ENCODE measurements around the gene FNBP1L.

The FNBP1L gene

DNA sequence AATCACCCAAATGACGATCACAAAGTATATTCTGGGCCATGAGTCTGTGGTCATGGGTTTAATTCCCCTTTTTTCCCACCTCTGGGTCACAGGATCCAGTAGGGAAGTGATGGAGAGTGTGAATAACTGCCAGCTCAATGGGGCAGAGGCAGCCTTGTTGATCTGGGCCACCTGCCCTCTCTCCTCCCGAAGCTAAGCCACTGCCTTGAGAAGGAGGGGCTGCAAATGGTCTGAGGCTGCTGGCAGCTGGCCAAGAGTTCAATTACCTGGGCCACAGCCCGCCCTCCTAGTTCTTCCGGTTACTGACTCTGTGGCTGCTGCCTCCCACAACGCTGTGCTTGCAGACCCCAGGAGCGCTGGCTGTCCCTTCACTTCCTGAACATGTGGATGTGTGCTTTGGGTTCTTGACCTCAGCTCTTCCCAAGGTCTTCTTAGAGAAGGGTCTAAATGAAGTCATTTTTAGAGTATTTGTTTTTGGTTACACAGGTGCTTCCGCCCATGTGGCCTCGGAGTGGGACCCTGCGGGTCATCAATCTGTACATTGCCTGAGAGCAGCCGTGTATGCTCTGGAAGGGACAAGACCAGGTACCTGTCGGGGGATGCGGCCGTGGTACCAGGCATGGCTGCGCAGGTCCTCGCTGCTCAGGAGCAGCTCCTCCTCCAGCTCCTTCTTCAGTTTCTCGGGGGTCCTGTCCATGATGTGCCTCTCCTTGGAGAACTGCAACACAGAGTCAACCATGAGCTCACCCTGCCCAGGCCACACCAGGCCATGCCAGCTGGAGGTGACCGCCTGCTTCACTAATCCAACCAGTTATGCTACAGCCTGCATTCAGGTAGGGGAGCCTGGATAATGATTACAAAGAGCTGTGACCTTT lies 144.0 kb downstream of the FNBP1L start:
- Histone ChIP-seq H3K9me3 (ENCODE audit: low read depth, low read length) (no peaks in the 10 kb centered on the region), H3K9ac (ENCODE audit: insufficient read length) (no peak overlapping the region), H3K36me3 (ENCODE audit: insufficient read depth, low read length) (no peaks in the 10 kb centered on the region), H3K27ac (no peak overlapping the region), H3K4me3 (no peak overlapping the region)
- TF ChIP-seq EZH2 (IDR thresholded peaks at IDR 0.05): no peak
- TF ChIP-seq FOXP2 (optimal IDR thresholded peaks at IDR 0.05; ENCODE audit: control extremely low read depth, extremely low read length, insufficient read depth): no peak
- no peak for TF ChIP-seq POLR2AphosphoS5 (IDR thresholded peaks at IDR 0.05; ENCODE audit: borderline replicate concordance, low read depth, low read length)
- no peak for DNase-seq (ENCODE audit: low read depth, low spot score)

DNA sequence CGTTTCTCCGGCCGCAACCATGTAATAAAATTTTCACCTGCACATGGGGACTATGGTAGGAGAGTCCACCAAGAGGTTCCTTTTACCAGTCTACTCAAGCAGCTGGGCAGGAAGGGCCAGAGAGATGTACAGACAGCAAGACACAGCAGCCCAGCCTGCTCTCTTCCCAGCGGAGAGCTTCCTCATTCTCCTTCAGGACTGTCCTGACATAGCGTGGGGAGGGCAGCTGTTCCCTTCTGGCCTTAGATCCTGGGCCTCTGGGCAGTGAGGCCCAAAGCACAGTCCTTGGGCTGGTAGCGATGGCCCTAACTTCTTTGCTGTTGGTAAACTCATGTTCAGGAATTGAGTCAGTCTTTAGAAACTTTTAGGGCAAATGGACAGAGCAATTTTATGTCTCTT lies 144.6 kb downstream of the FNBP1L start:
- no peak for TF ChIP-seq POLR2AphosphoS5 (IDR thresholded peaks at IDR 0.05; ENCODE audit: borderline replicate concordance, low read depth, low read length)
- TF ChIP-seq FOXP2 (optimal IDR thresholded peaks at IDR 0.05; ENCODE audit: control extremely low read depth, extremely low read length, insufficient read depth): no peak
- no peak for TF ChIP-seq EZH2 (IDR thresholded peaks at IDR 0.05)
- no peak overlapping the region for H3K27ac ChIP-seq
- no peaks in the 10 kb centered on the region for H3K9me3 ChIP-seq (ENCODE audit: low read depth, low read length)
- H3K36me3 ChIP-seq (ENCODE audit: insufficient read depth, low read length): no peaks in the 10 kb centered on the region
- no peak for DNase-seq (ENCODE audit: low read depth, low spot score)
- no peak overlapping the region for H3K9ac ChIP-seq (ENCODE audit: insufficient read length)
- H3K4me3 ChIP-seq: no peak overlapping the region

DNA sequence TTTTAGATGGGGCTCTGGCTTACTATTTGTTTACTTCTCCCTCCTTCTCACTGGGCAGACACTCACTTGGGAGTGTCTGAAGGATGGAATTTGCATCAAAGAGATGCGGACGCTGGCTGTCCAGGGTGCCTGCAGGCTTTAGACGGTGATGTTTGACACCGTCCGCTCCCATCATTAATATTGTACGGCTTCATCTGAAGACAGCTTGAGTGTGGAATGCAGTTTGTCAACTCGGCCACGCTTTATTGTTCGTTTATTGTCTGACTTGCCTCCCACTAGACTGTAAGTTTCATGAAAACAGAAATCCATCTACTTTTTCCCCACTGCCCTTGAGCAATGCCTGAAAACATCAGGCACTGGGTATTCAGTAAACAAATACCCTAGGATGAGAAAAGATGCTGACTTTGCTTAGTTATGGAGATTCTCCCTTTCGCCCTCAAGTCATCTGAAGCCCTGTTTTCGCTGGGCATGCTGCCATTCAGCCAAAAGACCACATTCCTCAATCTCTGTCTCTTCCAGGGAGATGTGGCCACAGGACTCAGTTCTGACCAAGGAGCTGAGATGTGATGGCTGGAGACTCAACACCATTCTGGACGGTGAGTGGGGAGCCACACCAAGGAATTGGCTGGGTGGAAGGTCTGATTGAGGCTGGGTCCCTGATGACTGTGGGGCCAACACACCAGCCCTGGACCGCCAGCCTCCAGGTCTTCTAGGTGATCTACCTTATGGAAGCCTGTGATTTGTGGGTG lies 146.1 kb downstream of the FNBP1L start:
- Histone ChIP-seq H3K9ac (ENCODE audit: insufficient read length) (no peak overlapping the region), H3K4me3 (no peak overlapping the region), H3K9me3 (ENCODE audit: low read depth, low read length) (no peaks in the 10 kb centered on the region), H3K36me3 (ENCODE audit: insufficient read depth, low read length) (no peaks in the 10 kb centered on the region), H3K27ac (no peak overlapping the region)
- TF ChIP-seq FOXP2 (optimal IDR thresholded peaks at IDR 0.05; ENCODE audit: control extremely low read depth, extremely low read length, insufficient read depth): no peak
- no peak for TF ChIP-seq EZH2 (IDR thresholded peaks at IDR 0.05)
- no peak for TF ChIP-seq POLR2AphosphoS5 (IDR thresholded peaks at IDR 0.05; ENCODE audit: borderline replicate concordance, low read depth, low read length)
- DNase-seq (ENCODE audit: low read depth, low spot score): no peak

DNA sequence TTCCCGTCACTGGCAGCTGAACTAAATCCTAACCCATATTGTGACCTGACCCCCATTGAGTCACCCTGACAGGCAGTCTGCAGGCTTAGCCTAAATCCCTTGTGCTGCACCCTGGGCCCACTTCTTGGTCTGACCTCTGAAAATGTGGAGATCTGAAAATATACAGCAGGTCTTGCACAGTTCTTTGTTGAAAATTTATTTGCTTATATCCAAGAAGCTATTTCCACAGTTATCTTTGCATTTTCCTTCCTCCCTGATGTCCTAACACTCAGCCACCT lies 146.6 kb downstream of the FNBP1L start:
- TF ChIP-seq FOXP2 (optimal IDR thresholded peaks at IDR 0.05; ENCODE audit: control extremely low read depth, extremely low read length, insufficient read depth) (no peak), EZH2 (IDR thresholded peaks at IDR 0.05) (no peak), POLR2AphosphoS5 (IDR thresholded peaks at IDR 0.05; ENCODE audit: borderline replicate concordance, low read depth, low read length) (no peak)
- no peak overlapping the region for H3K27ac ChIP-seq
- no peak for DNase-seq (ENCODE audit: low read depth, low spot score)
- no peaks in the 10 kb centered on the region for H3K36me3 ChIP-seq (ENCODE audit: insufficient read depth, low read length)
- no peak overlapping the region for H3K4me3 ChIP-seq
- H3K9me3 ChIP-seq (ENCODE audit: low read depth, low read length): no peaks in the 10 kb centered on the region
- no peak overlapping the region for H3K9ac ChIP-seq (ENCODE audit: insufficient read length)

DNA sequence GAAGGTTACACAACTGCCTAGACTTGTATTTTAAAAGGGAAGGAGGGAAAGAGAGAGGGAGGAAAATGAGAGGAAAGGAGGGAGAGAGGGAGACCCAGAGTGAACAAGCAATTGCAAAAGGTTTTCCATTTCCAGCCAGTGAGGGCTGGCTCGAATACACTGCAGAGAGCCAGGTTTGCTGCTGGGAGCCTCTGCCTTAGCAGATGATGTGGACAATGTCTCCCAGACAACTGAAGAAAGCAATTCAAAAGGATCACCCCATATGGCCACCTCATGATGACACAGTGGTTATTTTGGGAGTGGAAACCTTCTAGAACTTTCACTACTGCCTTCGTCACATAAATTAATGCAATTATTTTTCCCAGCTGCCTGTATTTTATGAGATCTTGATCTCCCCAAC lies 147.3 kb downstream of the FNBP1L start:
- Histone ChIP-seq H3K36me3 (ENCODE audit: insufficient read depth, low read length) (no peaks in the 10 kb centered on the region), H3K27ac (no peak overlapping the region), H3K4me3 (no peak overlapping the region), H3K9me3 (ENCODE audit: low read depth, low read length) (no peaks in the 10 kb centered on the region), H3K9ac (ENCODE audit: insufficient read length) (no peak overlapping the region)
- TF ChIP-seq EZH2 (IDR thresholded peaks at IDR 0.05): no peak
- no peak for TF ChIP-seq FOXP2 (optimal IDR thresholded peaks at IDR 0.05; ENCODE audit: control extremely low read depth, extremely low read length, insufficient read depth)
- DNase-seq (ENCODE audit: low read depth, low spot score): no peak

DNA sequence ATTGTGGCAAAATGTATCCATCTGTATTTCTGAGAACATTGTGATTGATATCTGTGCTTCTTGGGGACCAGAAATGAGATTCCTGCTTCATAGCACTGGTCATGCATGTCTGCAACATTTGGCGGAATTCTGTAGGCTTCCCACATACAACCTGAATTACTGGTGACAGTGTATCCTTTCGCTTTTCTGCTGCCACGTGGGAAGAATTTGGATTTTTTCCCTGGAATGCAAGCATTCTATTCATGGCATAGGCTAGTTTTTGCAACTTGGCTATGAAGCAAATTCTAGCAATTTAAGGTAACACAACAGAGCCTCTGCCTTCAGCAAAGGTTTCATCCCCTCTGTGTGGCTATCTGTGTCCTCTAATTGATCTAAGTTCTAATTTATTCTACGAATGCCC lies 147.8 kb downstream of the FNBP1L start:
- DNase-seq (ENCODE audit: low read depth, low spot score): no peak
- no peaks in the 10 kb centered on the region for H3K36me3 ChIP-seq (ENCODE audit: insufficient read depth, low read length)
- no peak overlapping the region for H3K4me3 ChIP-seq
- TF ChIP-seq FOXP2 (optimal IDR thresholded peaks at IDR 0.05; ENCODE audit: control extremely low read depth, extremely low read length, insufficient read depth) (no peak), EZH2 (IDR thresholded peaks at IDR 0.05) (no peak), POLR2AphosphoS5 (IDR thresholded peaks at IDR 0.05; ENCODE audit: borderline replicate concordance, low read depth, low read length) (no peak)
- H3K9ac ChIP-seq (ENCODE audit: insufficient read length): no peak overlapping the region
- no peaks in the 10 kb centered on the region for H3K9me3 ChIP-seq (ENCODE audit: low read depth, low read length)
- no peak overlapping the region for H3K27ac ChIP-seq

DNA sequence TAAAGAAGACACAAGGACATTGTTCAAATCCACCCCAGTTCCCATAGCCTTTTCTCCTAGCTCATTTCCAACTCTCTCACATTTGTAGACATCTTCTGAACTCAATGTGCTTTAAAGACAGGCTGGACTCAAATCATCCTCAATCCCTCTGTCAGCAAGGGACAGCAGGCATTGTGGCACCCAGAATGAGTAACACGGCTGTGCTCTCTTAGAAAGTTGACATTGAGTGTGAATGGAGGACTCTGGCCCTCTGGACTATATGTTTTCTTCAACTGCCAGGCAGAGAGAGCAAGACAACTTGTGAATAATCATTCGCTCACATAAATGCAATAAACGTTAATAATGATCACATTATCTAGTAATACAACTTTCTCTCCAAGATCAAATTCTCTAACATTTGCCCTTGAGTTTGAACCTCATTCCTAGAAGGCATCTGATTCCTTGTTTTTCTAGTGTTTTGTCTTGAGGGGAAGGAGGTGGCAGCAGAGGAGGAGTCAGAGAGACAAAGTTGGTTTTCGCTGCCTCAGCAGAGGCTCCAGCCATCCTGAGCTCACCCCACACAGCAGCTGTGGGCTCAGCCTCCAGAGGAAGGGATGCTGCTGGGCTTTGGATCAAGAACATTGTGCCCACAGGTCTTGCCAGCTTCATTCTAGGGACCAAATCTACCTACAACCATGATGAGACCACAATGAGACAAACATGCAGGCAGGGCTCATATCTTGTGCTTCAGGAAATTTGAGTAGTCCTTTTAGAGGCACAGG lies 148.6 kb downstream of the FNBP1L start:
- Histone ChIP-seq H3K4me3 (no peak overlapping the region), H3K36me3 (ENCODE audit: insufficient read depth, low read length) (no peaks in the 10 kb centered on the region), H3K27ac (no peak overlapping the region), H3K9ac (ENCODE audit: insufficient read length) (no peak overlapping the region), H3K9me3 (ENCODE audit: low read depth, low read length) (no peaks in the 10 kb centered on the region)
- TF ChIP-seq POLR2AphosphoS5 (IDR thresholded peaks at IDR 0.05; ENCODE audit: borderline replicate concordance, low read depth, low read length) (no peak), FOXP2 (optimal IDR thresholded peaks at IDR 0.05; ENCODE audit: control extremely low read depth, extremely low read length, insufficient read depth) (no peak), EZH2 (IDR thresholded peaks at IDR 0.05) (no peak)
- DNase-seq (ENCODE audit: low read depth, low spot score): no peak

DNA sequence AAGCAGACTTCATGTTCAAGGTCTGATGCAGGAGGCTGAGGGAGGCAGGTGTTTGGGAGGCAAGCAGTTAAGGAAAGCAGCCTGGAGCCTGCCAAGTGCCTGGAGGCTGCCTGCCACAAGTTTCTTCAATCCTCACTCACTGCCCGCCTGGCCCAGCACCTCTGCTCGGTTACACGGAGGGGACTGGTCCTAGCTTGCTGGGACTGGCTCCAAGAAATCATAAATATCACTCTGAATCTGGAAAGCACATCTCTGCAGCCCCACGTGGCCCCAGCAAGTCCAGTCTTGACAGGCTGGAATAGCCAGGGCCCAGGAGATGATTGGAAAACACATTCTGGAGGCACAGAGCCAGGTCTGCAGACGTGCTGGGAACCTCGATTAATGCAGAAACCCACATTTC lies 149.8 kb downstream of the FNBP1L start:
- no peak overlapping the region for H3K9ac ChIP-seq (ENCODE audit: insufficient read length)
- DNase-seq (ENCODE audit: low read depth, low spot score): no peak
- H3K9me3 ChIP-seq (ENCODE audit: low read depth, low read length): no peaks in the 10 kb centered on the region
- no peak for TF ChIP-seq POLR2AphosphoS5 (IDR thresholded peaks at IDR 0.05; ENCODE audit: borderline replicate concordance, low read depth, low read length)
- TF ChIP-seq EZH2 (IDR thresholded peaks at IDR 0.05): no peak
- TF ChIP-seq FOXP2 (optimal IDR thresholded peaks at IDR 0.05; ENCODE audit: control extremely low read depth, extremely low read length, insufficient read depth): no peak
- no peaks in the 10 kb centered on the region for H3K36me3 ChIP-seq (ENCODE audit: insufficient read depth, low read length)
- H3K27ac ChIP-seq: no peak overlapping the region
- no peak overlapping the region for H3K4me3 ChIP-seq

All from SK-N-MC (cell line).